ENCODE measurements around the gene ZC3H10.
"Not testable (repeated sequence)": the region's sequence is repeated elsewhere in the genome, so short reads cannot be mapped to it uniquely, and the experiment has no call there.

Gene ZC3H10

GRCh38 chr12:56103066-56103711, 14.9 kb upstream of the ZC3H10 start:
- no peak for DNase-seq

- peak in 1 of 3 experiments; percentile 60 for DNase-seq
Observed at GRCh38 chr12:56103823-56104108, 14.3 kb upstream of the ZC3H10 start.

GRCh38 chr12:56104109-56104814, 13.8 kb upstream of the ZC3H10 start, which contains the start of gene PA2G4:
TSS of gene PA2G4 (plus strand) at chr12:56104559. CDS start at chr12:56104738, 179 bp downstream.
- peak; percentile 99 to 100 (median 100) for DNase-seq

GRCh38 chr12:56104815-56105608, 13.1 kb upstream of the ZC3H10 start:
- DNase-seq, result no peak

- no peak for DNase-seq
Observed at GRCh38 chr12:56105609-56105902, 12.5 kb upstream of the ZC3H10 start.

- no peak for DNase-seq
Observed at GRCh38 chr12:56107242-56107641, 10.8 kb upstream of the ZC3H10 start.

- no peak for DNase-seq
Observed at GRCh38 chr12:56110571-56110970, 7.5 kb upstream of the ZC3H10 start.

- DNase-seq, result no peak
Observed at GRCh38 chr12:56114084-56114483, 4.0 kb upstream of the ZC3H10 start.

- DNase-seq, result no peak
Observed at GRCh38 chr12:56115329-56115728, 2.7 kb upstream of the ZC3H10 start.

- DNase-seq, result peak; percentile 98 to 99 (median 99)
Observed at GRCh38 chr12:56116267-56117081, 1.6 kb upstream of the ZC3H10 start, which contains the start of gene RPL41. TSS of gene RPL41 (plus strand) at chr12:56116633.

GRCh38 chr12:56117082-56117706, 872 bp upstream of the ZC3H10 start:
- not testable (repeated sequence) for DNase-seq

GRCh38 chr12:56118688-56119357, 757 bp downstream of the ZC3H10 start:
- DNase-seq, result no peak

GRCh38 chr12:56119361-56119796, 1.3 kb downstream of the ZC3H10 start:
- DNase-seq, result peak; percentile 62 to 88 (median 78)

- DNase-seq, result no peak
Observed at GRCh38 chr12:56120158-56120846, 2.2 kb downstream of the ZC3H10 start.

GRCh38 chr12:56121204-56121870, 3.3 kb downstream of the ZC3H10 start:
- DNase-seq, result no peak

- peak in 1 of 3 experiments; percentile 46 for DNase-seq
Observed at GRCh38 chr12:56122637-56123036, 4.6 kb downstream of the ZC3H10 start.

GRCh38 chr12:56124133-56124532, 6.1 kb downstream of the ZC3H10 start:
- no peak for DNase-seq

GRCh38 chr12:56126732-56127239, 8.7 kb downstream of the ZC3H10 start:
- peak in 1 of 3 experiments; percentile 54 for DNase-seq

GRCh38 chr12:56127485-56127887, 9.4 kb downstream of the ZC3H10 start:
- no peak for DNase-seq

Data from NCI-H1417 (cell line).